Osteoblast (primary cell): ENCODE data around the gene XYLT1. TPM values are rescaled to one million over a fixed set of nuclear protein-coding genes. Genes with fewer than 3 reads are reported as not detected.

Source experiments
- DNase-seq: peaks from one replicate; pipeline ENCODE4 v3.0.0; 2011; ENCODE audit warnings: low spot score, mixed read lengths; ENCODE audit not compliant: insufficient read length; ENCODE audit errors: missing footprints
- H2AFZ ChIP-seq: 2 replicates; pipeline ENCODE4 v1.6.0; 2011; ENCODE audit warnings: mild to moderate bottlenecking, low read length
- H3K27ac ChIP-seq: 2 replicates; pipeline ENCODE4 v1.5.1; 2011; ENCODE audit warnings: mild to moderate bottlenecking, low read depth, low read length, moderate library complexity
- H3K27me3 ChIP-seq: 2 replicates; pipeline ENCODE4 v1.6.0; 2012; ENCODE audit warnings: mild to moderate bottlenecking, control low read depth, inconsistent platforms, low read length, moderate library complexity; ENCODE audit not compliant: insufficient read depth
- H3K36me3 ChIP-seq: 2 replicates; pipeline ENCODE4 v1.5.1; 2011; ENCODE audit warnings: mild to moderate bottlenecking, low read length, control low read depth, moderate library complexity; ENCODE audit not compliant: insufficient read depth
- H3K4me1 ChIP-seq: 2 replicates; pipeline ENCODE4 v1.5.1; 2011; ENCODE audit warnings: mild to moderate bottlenecking, low read length, control low read depth, moderate library complexity; ENCODE audit not compliant: insufficient read depth
- H3K4me2 ChIP-seq: 2 replicates; pipeline ENCODE4 v1.6.0; 2011; ENCODE audit warnings: mild to moderate bottlenecking, low read length; ENCODE audit not compliant: insufficient read depth
- H3K4me3 ChIP-seq: fragments of 200-600 bp; sonication (generic); 3 replicates; pipeline ENCODE4 v1.5.1; 2012; ENCODE audit warnings: mild to moderate bottlenecking, low read length, inconsistent platforms; ENCODE audit not compliant: insufficient read depth
- H3K79me2 ChIP-seq: 2 replicates; pipeline ENCODE4 v1.6.0; 2012; ENCODE audit warnings: mild to moderate bottlenecking, low read length, control low read depth, inconsistent platforms; ENCODE audit not compliant: insufficient read depth
- H3K9me3 ChIP-seq: 2 replicates; pipeline ENCODE4 v1.5.1; 2011; ENCODE audit warnings: low read depth, low read length, control low read depth
- H4K20me1 ChIP-seq: 2 replicates; pipeline ENCODE4 v1.6.0; 2012; ENCODE audit warnings: mild to moderate bottlenecking, low read length, control low read depth; ENCODE audit not compliant: insufficient read depth
- total RNA-seq: library from RNA; depleted of rRNA; stranded (reverse); fragments of >200 nt; gene quantifications from 2 replicates; pipeline ENCODE4 v1.2.3, GENCODE V29; 2012
- TF ChIP-seq, protein P1 (sequence below): IDR thresholded peaks from 2 replicates; pipeline ENCODE4 v1.5.1; 2011; ENCODE audit warnings: mild to moderate bottlenecking, low read depth, low read length, moderate library complexity; ENCODE audit errors: extremely low read depth

XYLT1 gene
- total RNA-seq, 1 donor = 43.4 TPM

GRCh38 chr16:17289050-17289449 lies 181.7 kb downstream of the XYLT1 start:
- H2AFZ ChIP-seq = no peak overlapping the region
- no peaks in the 10 kb centered on the region for H3K4me1 ChIP-seq
- no peaks in the 10 kb centered on the region for H3K9me3 ChIP-seq
- no peak overlapping the region for H3K27ac ChIP-seq
- H4K20me1 ChIP-seq = peaks cover 28% of the 10 kb centered on the region
- TF ChIP-seq, protein P1, sequence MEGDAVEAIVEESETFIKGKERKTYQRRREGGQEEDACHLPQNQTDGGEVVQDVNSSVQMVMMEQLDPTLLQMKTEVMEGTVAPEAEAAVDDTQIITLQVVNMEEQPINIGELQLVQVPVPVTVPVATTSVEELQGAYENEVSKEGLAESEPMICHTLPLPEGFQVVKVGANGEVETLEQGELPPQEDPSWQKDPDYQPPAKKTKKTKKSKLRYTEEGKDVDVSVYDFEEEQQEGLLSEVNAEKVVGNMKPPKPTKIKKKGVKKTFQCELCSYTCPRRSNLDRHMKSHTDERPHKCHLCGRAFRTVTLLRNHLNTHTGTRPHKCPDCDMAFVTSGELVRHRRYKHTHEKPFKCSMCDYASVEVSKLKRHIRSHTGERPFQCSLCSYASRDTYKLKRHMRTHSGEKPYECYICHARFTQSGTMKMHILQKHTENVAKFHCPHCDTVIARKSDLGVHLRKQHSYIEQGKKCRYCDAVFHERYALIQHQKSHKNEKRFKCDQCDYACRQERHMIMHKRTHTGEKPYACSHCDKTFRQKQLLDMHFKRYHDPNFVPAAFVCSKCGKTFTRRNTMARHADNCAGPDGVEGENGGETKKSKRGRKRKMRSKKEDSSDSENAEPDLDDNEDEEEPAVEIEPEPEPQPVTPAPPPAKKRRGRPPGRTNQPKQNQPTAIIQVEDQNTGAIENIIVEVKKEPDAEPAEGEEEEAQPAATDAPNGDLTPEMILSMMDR = no peak
- H3K36me3 ChIP-seq = no peaks in the 10 kb centered on the region
- H3K4me3 ChIP-seq = no peak overlapping the region
- DNase-seq = no peak
- H3K27me3 ChIP-seq = no peaks in the 10 kb centered on the region
- no peak overlapping the region for H3K4me2 ChIP-seq
- H3K79me2 ChIP-seq = peaks cover 5% of the 10 kb centered on the region

DNA sequence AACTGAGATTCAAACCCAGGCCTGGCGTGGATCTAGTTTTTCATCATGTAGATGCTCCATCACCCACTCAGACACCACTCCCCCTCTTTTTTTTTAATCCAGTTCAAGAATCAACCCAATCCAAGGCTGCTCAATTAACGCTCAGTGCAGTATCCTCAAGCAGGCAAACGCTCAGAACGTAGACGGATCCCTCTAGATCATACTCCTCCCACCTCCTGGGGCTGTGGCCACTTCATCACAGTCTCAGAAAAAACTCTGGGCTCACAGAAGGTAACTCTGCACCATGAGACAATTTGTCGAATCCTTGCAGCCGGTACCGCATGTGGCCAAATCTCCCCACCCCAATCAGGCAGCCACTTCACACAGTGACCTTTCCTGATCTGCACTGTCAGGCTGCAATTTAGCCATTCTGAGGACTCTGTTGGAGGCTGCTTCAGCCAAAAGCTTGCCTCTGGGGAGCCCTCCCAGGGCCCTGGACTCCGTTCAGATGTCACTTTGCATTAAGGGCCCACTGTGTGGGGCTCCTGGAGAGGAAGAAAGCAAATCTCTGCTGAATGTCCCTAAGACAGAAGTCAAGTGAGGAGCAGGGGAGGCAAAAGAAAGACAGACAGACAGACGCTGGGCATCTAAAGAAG lies 183.5 kb downstream of the XYLT1 start:
- Histone ChIP-seq H3K79me2 (peaks cover 7% of the 10 kb centered on the region), H3K27ac (no peak overlapping the region), H3K4me3 (no peak overlapping the region), H3K36me3 (no peaks in the 10 kb centered on the region), H2AFZ (no peak overlapping the region), H4K20me1 (peaks cover 38% of the 10 kb centered on the region), H3K9me3 (no peaks in the 10 kb centered on the region), H3K27me3 (no peaks in the 10 kb centered on the region), H3K4me1 (no peaks in the 10 kb centered on the region), H3K4me2 (no peak overlapping the region)
- TF ChIP-seq, protein P1 = no peak
- no peak for DNase-seq

DNA sequence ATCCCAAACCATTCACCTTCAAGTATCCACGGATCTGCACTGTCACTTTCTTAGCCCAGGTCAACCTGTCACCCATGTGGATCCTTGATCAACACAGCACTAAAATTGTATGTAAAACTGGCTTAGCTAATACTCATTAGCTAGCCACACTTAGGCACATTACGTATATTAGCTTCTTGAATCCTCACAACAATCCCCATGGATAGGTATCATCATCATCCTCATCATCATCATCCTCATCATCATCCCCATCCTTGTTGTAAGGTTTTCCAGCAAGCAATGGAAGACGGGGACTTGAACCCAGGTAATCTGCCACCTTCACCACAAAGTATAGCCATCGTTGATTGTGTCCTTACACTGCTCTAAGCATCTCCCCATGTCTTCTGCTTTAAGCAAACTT lies 184.3 kb downstream of the XYLT1 start:
- no peak overlapping the region for H3K4me3 ChIP-seq
- no peak for DNase-seq
- H4K20me1 ChIP-seq = peaks cover 35% of the 10 kb centered on the region
- H3K36me3 ChIP-seq = no peaks in the 10 kb centered on the region
- no peak overlapping the region for H2AFZ ChIP-seq
- peaks cover 7% of the 10 kb centered on the region for H3K79me2 ChIP-seq
- H3K4me2 ChIP-seq = no peak overlapping the region
- H3K27me3 ChIP-seq = no peaks in the 10 kb centered on the region
- no peak overlapping the region for H3K27ac ChIP-seq
- H3K9me3 ChIP-seq = no peaks in the 10 kb centered on the region
- H3K4me1 ChIP-seq = no peaks in the 10 kb centered on the region
- TF ChIP-seq, protein P1 = no peak

DNA sequence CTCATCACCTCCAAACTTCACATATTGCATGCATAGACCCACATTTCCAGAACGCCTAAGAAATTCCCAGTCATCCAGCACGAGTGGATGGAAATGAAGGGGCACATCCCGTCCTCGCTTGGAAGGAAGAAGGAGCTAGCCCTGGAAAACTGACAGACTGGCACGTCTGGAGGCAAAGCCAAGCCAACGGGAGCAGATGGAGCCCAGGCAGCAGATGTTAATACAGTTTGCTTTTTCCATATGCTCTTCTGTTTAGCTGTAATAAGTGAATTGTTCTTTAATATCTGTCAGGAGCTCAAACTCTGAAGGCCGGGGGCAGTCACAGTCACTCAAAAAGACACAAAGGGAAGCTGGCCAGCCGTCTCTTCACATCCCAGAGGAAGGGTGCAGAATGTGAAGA lies 187.7 kb downstream of the XYLT1 start:
- Histone ChIP-seq H2AFZ (no peak overlapping the region), H3K9me3 (no peaks in the 10 kb centered on the region), H4K20me1 (peaks cover 50% of the 10 kb centered on the region), H3K36me3 (no peaks in the 10 kb centered on the region), H3K4me2 (no peak overlapping the region), H3K79me2 (peaks cover 4% of the 10 kb centered on the region), H3K4me1 (no peaks in the 10 kb centered on the region), H3K27ac (no peak overlapping the region), H3K27me3 (no peaks in the 10 kb centered on the region), H3K4me3 (no peak overlapping the region)
- no peak for DNase-seq
- TF ChIP-seq, protein P1 = no peak
